AG20443 (cell line): ENCODE measurements around the gene MFSD12.

Source experiments
- DNase-seq: peaks from one replicate; pipeline ENCODE4 v3.0.0; 2012; ENCODE audit warnings: low spot score, mixed read lengths

Gene MFSD12

GRCh38 chr19:3557461-3558248 is at the start of gene MFSD12:
MFSD12 (minus strand) TSS chr19:3557586; CDS start chr19:3557403, 183 bp downstream.
- DNase-seq: peak; percentile 100

GRCh38 chr19:3606690-3607289 is 49.4 kb upstream of the MFSD12 start, which contains the start of gene TBXA2R:
TBXA2R (minus strand) TSS chr19:3606875; CDS start chr19:3600634, 6,241 bp downstream.
- peak; percentile 94 for DNase-seq

- DNase-seq: peak; percentile 59
Measured at GRCh38 chr19:3606174-3606689, 48.8 kb upstream of the MFSD12 start.

- DNase-seq: no peak
Measured at GRCh38 chr19:3605770-3606169, 48.4 kb upstream of the MFSD12 start.

- DNase-seq: no peak
Measured at GRCh38 chr19:3605361-3605760, 48.0 kb upstream of the MFSD12 start.

DNA sequence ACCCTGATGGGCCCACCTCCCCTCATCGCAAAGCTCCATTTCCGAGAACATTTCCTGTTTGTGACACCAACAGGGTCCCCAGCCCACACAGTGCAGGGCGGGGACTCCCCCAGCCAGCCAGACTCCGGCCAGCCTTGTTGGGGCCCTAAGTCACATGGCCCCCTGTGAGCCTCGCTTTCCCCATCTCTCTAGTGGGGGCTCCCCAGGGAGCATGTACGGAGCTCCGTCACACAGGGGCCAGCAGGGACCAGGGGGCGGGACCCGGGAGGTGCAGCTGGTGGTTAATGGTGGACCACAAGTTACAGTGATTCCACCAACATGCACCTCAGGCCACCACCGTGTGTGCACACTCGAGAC is 47.6 kb upstream of the MFSD12 start:
- no peak for DNase-seq

GRCh38 chr19:3604227-3604986 is 47.0 kb upstream of the MFSD12 start:
- DNase-seq: no peak

DNA sequence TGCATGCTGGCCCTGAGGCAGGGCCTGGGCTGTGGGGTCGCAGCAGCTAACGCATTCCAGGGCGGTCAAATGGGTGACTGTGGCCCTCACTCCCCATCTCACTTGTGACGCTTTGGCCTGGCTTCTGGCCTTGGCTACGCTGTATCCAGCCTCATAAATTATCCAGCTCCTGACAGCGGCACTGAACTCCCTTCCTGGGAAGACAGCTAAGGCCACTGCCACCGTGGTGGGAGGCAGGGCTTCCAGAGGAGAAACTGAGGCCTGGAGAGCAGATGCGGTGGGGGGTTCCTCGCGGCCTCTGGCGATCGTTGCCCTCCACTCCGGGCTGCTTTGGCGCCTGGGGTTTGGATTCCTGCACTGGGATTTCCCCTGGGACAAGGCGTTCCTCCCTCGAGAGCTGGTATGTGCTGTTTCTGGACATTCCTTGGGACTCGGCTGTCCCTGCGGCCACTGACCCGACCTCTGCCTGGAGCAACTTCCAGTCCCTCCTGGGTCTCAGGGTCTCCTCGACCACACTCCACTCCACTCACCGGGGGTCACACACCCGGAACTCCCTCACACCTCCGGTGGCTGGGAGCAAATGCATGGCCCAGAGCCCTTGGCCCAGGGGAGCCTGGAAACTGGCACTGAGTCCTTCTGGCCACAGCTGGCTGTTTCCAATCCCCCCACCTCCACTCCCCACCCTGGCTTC is 45.9 kb upstream of the MFSD12 start:
- no peak for DNase-seq

DNA sequence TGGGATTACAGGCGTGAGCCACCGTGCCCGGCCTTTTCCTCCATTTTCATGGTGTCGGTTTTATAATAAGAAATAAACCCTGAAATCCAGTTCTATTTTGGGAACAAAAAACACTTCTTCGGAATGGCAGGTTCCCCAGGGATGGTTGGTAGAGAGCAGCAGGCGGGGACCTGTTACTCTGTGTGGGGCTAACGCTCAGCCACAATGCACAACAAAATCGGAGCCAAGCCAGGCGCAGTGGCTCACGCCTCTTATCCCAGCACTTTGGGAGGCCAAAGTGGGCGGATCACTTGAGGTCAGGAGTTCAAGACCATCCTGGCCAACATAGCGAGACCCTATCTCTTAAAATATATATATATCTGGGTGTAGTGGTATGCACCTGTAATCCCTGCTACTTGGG is 43.6 kb upstream of the MFSD12 start:
- no peak for DNase-seq

GRCh38 chr19:3599776-3600187 is 42.4 kb upstream of the MFSD12 start:
- DNase-seq: no peak

DNA sequence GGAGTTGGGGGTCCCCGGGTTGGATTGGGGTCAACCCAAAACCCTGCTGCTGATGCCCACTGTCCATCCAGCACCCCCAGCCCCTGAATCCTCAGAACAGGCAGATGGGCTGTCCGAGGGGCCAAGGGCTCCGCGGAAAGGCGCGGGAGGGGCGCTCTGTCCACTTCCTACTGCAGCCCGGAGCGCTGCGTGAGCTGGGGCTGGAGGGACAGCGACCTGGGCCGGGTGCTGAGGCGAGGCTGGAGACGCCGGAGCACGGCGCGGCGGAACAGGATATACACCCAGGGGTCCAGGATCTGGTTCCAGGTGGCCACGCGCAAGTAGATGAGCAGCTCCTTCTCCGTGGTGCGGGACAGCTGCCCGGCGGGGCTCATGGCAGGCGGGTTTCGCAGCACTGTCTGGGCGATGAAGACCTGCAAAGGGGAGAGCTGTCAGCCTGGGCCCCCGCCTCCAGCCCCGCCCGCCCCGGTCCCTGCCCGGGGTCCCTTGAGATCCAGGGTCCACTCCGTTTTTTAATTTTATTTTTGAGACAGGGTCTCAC is 38.2 kb upstream of the MFSD12 start:
- no peak for DNase-seq

- no peak for DNase-seq
Measured at GRCh38 chr19:3593156-3593555, 35.8 kb upstream of the MFSD12 start.

DNA sequence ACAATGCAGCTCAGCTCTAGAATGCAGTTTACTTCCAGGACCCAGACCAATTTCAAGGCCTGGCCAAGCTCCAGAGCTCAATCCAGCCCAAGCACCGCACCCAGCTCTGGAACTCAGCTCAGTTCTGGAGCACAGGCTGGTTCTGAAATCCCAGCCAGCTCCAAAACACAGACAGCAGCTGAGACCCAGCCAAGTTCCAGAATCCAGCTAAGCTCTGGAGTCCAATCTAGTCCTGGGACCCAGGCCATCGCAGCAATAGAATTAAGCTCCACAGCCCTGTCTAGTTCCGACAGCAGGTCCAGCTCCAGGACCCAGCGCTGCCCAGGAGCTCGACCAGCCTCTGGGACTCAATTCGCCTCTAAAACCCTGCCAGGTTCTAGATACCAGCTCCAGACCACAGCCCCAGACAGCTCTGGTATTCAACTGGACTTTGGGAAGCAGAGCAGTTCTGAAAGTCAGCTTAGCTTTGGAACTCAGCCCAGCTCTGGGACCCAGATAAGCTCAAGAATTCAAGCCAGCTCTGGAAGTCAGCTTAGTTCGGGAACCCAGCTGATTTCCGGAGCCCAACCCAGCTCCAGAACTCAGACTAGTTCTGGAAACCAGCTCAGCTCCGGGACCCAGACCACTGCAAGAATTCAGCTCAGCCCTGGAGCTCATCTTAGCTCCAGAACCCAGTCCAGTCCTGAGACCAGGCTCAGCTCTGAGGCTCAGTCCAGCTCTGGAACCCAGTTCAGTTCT is 34.7 kb upstream of the MFSD12 start:
- no peak for DNase-seq

GRCh38 chr19:3590991-3591659 is 33.7 kb upstream of the MFSD12 start:
- no peak for DNase-seq

DNA sequence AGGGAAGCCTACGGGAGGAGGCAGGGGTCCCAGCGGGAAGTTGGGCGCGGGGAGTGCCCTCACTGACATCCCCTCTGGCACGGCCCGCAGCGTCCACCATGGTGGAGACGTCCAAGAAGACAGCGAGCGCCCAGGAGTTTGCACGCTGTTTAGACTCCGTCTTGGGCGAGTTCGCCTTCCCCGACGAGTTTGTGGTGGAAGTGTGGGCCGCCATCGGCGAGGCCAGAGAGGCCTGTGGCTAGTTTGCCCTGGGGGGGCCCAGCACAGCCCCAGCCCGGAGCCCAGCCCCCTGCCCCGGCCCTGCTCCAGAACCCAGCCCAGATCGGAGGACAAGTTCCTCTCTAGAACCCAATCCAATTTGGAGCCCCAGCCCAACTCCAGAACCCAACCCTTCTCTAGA is 32.6 kb upstream of the MFSD12 start:
- DNase-seq: no peak

- DNase-seq: no peak
Measured at GRCh38 chr19:3589439-3589838, 32.1 kb upstream of the MFSD12 start.

- DNase-seq: no peak
Measured at GRCh38 chr19:3586707-3587346, 29.4 kb upstream of the MFSD12 start.

- no peak for DNase-seq
Measured at GRCh38 chr19:3586127-3586626, 28.8 kb upstream of the MFSD12 start.

DNA sequence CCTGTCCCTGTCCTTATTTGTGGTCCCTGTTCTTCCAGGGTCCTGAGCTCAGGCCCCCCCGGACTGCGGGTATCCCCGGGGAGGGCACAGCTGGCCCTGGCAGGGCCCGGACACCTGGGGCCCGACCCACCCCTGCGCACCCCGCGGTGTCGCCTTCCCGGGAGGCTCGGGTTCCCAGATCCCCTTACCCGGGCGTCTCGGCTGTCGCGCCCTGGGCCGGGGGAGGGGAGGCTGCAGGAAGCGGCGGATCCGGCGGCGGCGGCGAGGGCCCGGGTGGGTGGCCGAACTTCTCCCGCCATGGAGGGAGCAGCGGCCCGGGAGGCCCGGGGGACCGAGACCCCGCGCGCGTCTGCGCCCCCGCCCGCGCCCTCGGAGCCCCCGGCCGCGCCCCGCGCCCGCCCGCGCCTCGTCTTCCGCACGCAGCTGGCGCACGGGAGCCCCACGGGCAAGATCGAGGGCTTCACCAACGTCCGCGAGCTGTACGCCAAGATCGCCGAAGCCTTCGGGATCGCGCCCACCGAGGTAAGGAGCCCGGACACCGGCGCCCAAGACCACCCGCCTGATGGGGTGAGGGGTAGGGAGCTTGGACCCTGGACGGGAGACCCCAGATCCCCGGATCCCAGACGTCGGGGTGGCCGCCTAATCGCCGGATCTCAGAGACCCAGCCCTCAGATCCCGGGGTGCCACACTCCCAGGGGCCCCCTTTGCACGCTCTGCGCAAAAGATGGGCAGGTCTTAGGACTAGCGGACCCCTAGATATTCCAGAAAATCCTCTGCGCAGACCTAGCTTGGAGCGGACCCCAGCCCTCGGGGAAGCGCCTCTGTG is 28.1 kb upstream of the MFSD12 start, which contains the start of gene GIPC3:
Gene GIPC3, plus strand, starts transcription at position 178 of the 826 bp plus-strand sequence. Its CDS starts 120 bp downstream, at position 298.
- no peak for DNase-seq
